D721Med (cell line): ENCODE results near the gene RCN1.
"Not testable (repeated sequence)": the region's sequence is repeated elsewhere in the genome, so short reads cannot be mapped to it uniquely, and the experiment has no call there.

Experiments
- DNase-seq: peaks from one replicate; pipeline ENCODE4 v3.0.0; 2011; ENCODE audit warnings: low spot score; ENCODE audit not compliant: insufficient read length
- FAIRE-seq: peaks from 2 replicates; lab custom pipeline; 2011; peaks lifted over from hg19 to GRCh38; lab: Jason Lieb, UNC
- CTCF ChIP-seq: IDR thresholded peaks from 2 replicates; pipeline ENCODE4 v1.5.1; 2012; ENCODE audit warnings: mild to moderate bottlenecking, control low read depth; ENCODE audit not compliant: insufficient read depth; ENCODE audit errors: missing control alignments

Gene RCN1

GRCh38 chr11:32101791-32102190, 10.9 kb downstream of the RCN1 start:
- TF ChIP-seq CTCF, result no peak
- FAIRE-seq (no peak), DNase-seq (no peak)

- not testable (repeated sequence) for FAIRE-seq, DNase-seq
Observed at GRCh38 chr11:32103121-32103719, 12.3 kb downstream of the RCN1 start.

GRCh38 chr11:32103941-32104340, 13.1 kb downstream of the RCN1 start:
- DNase-seq (no peak), FAIRE-seq (no peak)
- no peak for TF ChIP-seq CTCF

- no peak for FAIRE-seq
- no peak for DNase-seq
- no peak for TF ChIP-seq CTCF
Observed at GRCh38 chr11:32105871-32106560, 15.1 kb downstream of the RCN1 start.

GRCh38 chr11:32107647-32108046, 16.8 kb downstream of the RCN1 start:
- DNase-seq (no peak), FAIRE-seq (no peak)
- TF ChIP-seq CTCF, result no peak

- DNase-seq (no peak), FAIRE-seq (no peak)
- no peak for TF ChIP-seq CTCF
Observed at GRCh38 chr11:32108576-32108975, 17.7 kb downstream of the RCN1 start.

- TF ChIP-seq CTCF, result no peak
- FAIRE-seq (no peak), DNase-seq (no peak)
Observed at GRCh38 chr11:32109138-32109537, 18.3 kb downstream of the RCN1 start.
